GM15510 (cell line): Measurements from ENCODE around the gene CELF4.

ENCODE experiments used
- POLR2A ChIP-seq: IDR thresholded peaks from 3 replicates; pipeline ENCODE4 v1.6.1; 2011; ENCODE audit warnings: borderline replicate concordance; ENCODE audit not compliant: insufficient read length; ENCODE audit errors: extremely low read depth

The CELF4 gene

DNA sequence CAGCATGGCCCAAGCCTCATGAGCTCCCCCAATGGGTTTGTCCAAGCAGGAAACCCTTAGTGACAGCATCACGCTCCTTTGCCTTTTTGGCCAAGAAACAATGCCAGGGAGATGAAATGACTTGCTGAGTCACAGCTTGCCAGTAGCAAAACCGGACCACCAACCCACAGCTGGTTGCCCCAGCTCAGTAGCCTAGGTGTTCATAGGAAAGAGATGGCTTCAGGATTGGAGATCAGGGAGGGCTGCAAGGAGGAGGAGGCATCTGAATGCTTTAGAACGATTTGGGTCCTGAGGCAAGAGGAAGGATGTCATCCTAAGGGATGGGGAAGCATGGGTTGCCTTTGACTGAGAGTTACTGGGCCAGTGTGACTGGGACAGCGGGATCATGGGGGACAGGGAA lies 116.7 kb downstream of the CELF4 start:
- TF ChIP-seq POLR2A = no peak

DNA sequence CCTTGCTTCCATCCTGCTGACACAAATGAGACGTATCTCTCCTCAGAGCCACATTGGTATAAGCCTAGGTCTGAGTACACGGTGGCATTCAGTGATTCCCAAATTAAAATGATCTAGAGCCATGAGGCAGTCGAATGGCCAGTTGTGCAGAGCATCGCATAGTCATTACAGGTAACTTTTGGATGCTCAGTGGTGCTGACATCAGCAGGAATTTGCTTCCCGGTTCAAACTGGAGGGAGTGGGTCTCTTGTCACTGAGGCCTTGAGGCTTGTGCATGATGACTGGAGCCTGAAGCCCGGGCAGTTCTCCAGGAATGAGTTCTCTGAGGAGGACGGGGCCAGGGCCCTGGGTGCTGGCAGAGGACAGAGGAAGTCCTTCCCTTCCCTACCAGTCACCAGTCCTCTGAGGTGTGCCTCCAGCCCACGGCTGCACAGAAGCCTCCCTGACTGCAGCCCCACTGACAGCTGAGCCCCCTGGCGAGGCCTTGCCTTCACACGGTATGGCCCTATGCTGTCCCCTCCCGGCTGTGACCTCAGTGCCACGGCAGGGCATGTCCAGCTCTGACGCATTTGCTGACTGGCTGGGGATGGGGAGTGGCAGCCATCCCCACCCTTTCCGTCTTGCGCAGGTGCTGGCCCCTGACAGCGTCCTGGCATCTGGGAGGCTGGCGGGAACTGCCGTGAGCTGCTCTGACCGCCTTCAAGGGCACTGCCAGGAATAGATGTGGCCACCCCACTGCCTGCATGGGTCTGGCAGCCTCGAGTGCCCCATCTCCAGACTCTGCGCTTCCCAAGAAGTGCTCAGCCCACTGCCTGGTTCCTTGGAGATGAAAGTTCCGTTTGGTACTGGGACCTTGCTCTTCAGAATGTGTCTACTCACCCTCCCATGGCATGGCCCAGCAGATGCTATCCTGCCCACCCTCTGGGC lies 117.4 kb downstream of the CELF4 start:
- no peak for TF ChIP-seq POLR2A

DNA sequence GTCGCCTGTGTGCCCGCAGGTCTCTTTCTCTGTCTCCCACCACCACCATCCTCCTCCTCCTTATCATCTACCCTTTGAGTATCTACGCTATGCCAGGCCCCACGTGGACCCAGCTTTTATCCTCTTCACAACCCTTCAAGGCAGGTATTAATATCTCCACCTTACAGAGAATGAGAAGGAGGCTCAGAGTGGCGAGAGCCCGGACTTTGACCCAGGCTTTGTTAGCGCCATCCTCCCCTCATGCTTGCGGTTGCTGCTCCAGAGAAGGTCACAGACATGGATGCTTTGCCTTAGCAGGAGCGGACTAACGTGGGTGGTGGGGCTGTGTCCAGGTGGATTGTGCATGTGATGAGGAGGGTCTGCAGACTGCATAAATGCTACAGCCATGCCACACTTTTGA lies 119.8 kb downstream of the CELF4 start:
- no peak for TF ChIP-seq POLR2A

DNA sequence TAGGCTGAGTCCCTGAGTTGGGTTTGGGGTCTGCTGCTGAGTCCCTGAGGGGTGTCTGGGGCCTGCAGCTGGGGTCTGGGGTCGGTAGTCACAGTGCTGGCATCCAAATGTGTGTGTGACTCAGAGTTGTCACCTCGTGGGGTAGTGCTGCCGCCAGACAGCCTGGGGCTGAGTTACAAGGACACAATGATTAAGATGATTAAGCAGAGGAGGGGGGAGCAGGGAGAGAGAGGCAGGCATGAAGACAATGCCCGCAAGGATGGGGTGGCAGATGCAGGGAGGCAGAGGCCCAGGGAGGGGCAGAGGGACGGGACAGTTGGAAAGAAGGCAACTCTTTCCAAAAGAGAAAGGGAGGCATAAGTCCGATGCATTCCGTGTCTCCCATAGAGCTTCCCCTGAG lies 120.2 kb downstream of the CELF4 start:
- TF ChIP-seq POLR2A = no peak

DNA sequence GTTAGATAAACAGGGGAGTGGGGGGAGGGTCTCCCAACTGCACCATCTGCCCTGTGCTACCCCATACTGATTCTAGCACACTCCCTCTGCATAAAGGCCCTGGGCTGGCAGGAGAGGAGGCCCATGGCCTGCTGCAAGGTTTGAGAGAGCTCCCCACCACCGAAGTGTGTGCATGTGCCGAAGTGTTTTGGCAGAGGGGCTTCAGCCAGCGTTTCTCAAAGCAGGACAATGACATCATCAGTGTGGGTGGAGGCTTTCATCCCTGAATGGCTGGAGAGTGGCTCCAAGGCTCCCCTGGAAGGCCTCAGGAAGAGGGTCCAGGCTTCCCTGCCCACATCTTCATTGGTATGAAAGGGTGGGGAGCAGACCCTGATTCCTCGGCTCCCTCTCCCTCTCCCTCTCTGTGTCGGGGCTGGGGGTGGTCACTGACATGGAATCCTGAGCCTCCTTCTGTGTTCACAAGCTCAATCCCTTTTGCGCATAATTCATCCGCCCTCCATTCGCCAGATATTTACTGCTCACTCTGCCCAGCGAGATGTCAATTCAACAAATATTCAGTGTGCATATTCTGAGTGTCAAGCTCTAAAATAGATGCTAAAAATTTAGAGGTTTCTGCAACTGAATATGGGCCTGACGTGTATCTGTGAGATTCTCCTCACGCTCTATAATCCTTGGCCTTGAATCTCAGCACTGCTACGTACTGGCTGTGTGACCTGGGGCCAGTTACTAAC lies 122.1 kb downstream of the CELF4 start:
- TF ChIP-seq POLR2A = no peak

DNA sequence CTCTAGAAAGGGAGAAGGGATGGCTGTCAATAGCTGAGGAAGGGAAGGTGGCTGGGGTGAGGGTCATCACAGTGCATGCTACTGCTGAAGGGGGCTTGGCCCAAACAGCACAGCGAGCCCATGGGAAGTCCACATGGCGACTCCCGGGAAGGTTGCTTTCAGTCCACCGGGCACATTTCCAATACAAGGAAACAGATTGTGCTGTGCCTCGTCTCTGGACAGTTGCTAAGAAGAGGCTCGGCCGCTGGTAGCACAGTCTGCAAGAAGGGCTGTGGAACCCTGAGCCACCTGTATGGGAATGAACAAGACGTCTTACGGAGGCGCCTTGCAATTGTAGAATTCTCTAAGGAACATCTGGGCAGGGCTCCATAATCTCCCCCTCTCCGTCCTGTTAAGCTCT lies 123.1 kb downstream of the CELF4 start:
- TF ChIP-seq POLR2A = no peak

DNA sequence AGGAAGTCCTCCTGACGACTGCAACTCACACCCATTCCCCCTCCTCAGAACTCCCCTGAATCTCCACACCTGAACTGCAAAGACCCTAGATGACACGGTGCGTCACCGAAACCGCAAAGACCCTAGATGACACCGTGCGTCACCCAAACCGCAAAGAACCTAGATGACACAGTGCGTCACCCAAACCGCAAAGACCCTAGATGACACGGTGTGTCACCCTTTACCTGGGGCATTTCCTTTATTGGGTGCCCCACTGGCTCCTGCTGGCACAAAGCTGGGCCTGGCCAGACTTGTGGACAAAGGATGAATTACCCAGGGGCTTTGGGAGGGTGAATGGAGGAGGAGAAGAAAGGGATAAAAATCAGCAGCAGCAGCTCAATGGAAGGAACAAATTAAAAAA lies 123.8 kb downstream of the CELF4 start:
- TF ChIP-seq POLR2A = no peak

DNA sequence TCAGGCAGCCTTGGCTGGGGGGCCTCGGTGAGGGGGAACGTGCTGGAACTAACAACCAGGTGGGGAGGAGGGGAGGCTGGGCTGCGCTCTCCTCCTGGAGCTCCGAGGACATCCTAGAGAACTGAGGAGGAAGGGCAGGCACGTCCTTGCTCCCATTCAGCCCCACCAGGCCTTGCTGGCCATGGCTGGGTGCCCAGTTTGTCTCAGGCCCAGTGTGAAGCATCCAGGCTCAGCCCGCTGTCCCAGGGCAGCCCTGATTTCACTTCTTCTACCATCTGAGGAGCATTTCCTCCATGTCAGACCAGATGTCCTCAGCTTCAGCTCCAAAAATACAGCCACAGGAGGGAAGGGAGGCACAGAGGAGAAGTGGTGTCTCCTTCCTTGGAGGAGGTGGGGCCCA lies 125.4 kb downstream of the CELF4 start:
- no peak for TF ChIP-seq POLR2A

DNA sequence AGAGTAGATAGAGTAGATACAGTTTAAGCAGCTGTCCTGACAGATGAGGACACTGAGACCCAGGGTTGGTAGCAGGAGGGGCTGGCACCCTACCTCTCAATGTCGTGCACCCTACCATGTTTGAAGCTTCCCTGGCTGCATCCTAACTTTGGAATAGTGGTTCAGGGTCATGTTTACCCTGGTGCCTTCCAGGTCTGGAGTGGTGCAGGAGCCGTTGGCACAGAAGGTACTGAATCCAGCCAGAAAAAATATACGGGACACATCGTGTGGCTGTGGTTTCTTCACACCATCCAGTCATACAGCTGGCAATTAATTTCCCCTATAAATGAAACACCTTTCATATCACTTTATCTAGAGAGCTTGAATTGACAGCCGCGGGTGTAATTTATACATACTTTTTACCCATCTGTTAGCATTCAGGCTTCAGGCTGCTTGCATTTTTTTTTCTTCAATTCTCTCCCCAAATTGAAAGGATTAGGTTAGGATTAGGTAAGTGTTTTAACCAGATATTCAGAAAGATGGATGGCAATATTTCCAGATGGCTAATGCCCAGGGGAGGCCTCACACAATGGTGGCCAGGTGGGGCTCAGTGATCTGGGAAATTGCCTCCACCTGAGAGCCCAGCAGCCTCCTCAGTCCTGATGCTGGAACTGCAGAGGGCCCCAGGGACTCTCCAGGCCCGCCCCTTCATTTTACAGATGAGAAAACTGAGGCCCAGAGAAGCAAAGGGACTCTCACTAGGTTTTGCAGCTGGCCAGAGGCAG lies 127.0 kb downstream of the CELF4 start:
- no peak for TF ChIP-seq POLR2A

DNA sequence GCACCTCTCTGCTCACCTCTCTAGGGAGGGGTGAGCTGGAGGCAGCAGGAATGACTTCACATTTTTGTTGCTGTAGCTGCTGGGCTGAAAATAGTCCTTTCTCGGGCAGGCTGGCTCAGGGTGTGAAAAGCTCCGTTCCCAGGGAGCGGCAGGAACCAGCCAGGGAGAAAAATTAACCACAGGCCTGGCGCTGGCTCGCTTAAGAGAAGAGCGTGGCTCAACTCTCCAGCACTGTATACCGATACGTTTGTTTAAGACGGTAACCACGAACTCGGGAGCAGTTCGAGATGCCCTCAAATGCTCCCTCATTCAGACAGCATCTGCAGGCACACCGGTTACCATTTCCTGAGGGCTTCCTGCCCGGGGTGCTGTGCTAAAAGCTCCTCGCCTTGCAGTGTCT lies 129.6 kb downstream of the CELF4 start:
- TF ChIP-seq POLR2A = no peak

DNA sequence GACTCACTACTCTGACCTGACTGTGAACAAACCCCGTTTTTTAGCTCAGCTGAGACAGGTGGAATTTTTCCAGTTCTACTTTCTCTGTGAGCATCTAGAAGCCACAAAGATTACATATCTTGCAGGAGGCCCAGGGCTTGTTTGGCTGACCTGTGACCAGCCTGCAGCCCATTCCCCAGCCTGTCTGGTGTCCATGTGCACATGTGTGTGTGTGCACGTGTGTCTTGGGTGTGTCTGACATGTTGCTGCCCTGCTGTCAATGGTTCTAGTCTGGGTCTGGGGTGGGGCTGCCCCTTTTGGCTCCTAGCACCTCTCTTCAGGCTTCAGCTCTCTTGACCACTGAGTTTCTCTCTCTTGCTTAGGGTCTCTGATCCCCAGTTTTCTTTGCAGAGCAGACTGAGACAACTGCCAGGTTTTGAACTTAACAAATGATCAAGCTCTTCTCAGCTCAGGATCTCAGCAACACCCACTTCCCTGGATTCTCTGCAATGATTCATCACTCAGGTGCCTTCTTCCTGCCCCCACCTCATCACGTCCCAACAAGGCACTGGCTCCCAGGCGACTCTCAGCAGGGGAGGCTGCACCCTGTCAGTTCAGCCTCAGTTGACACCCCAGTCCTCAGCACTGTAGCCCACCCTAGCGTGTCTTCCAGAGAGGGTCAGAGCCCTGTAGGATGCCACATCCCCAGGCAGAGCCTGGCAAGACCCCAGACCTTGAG lies 130.3 kb downstream of the CELF4 start:
- no peak for TF ChIP-seq POLR2A

DNA sequence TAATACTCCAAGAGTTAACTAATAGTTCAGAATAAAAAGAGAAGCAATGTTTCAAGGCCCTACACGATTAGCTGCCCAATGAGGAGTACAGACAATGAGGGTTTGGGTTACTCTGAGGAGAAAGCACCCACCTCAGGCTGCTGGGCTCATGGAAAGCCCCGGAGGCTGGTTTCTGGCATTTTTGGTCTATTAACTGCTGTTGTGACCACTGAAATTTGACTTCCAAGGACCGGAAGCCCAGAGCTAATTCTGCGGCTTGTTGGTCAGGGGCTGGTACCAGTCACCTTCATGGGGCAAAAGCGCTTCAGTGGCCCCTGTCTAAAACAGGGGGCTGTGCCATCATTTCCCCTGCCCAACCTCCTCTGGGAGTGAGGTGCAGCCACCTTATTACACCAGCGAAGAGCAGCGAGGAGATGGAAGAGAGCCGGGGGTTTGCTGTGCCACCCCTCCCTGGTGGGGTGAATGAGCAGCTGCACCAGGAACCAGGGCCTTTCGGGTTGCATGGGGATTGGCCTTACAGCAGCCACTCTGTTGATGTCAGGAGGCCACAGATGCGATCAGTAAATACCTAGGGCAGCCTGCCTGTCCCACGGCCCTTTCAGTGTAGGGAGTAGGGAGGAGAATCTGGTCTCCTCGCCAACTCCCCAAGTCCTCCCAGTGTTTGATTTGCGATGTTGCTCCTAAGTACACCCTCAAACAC lies 131.3 kb downstream of the CELF4 start:
- no peak for TF ChIP-seq POLR2A

DNA sequence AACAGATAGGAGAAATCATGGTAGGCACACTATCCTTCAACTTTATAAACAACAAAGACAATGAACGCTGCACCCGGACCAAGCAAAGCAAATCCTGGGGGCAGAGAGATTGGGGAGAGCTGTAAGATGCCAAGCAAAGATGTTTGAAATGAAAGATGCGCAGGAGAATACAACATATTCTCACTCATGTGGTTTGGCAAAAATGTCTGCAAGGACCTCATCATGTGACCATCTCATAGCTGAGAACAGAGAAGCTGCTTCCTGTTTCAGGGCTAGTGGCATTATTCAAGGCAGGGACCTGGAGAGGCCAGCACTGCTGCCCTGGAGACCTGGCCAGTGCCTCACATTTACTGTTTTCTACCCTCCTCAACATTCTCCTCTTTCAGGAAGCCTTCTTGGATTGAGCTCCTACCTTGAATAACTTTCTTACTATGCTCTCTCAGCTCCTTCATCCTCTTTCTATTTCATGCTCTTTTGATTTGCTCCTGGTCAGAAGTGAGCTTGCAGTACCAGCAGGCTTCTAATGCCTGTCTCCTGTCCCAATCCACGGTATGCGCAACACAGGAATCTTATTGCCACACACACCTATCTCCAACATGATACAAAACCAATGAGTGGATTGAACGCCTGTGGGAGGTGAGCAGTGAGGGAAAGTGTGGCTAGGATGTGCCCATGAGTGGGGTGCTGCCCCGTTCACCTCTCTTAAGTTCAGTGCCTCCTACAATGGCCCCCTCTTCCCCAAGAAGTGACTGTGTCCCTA lies 133.0 kb downstream of the CELF4 start:
- TF ChIP-seq POLR2A = no peak

DNA sequence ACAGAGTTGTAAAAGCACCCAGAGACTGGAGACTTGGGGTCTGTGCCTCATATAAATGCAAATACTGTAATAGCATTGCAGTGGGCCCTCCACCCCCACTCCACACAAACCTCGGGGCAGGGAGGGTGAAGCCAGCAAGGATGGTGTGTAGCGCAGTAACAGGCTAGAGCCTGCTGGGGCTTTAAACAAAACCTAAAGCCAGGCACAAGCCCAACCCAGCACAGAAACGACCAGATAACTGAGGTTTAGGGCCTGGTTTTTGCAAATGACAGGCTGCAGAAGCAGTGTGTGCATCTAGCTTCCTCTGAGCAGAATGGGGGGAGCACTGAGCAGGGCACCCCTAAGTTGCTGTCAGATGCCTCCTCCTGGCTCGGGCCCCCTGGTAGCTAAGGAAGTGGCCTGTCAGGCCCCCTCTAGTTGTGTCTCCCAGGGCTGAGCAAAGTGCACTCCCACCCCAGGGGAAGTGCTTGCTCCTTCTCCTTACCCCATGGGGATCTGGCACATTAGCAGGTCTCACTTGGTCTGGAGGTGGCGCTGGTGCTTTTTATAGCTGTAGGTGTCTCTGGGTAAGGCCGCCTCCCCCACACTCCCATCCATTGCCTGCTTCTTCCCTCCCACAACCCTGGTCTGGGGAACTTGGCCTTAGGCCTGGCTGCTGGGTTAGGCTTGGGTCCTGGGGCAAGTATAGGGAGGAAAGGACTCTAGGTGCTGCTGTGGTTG lies 135.1 kb downstream of the CELF4 start:
- TF ChIP-seq POLR2A = no peak
